ENCODE measurements around the gene NAPA. TPM values are rescaled to one million over a fixed set of nuclear protein-coding genes. Genes with fewer than 3 reads are reported as not detected.

Gene NAPA
- total and polyA plus RNA-seq, 10 of the 15 experiments (the other 5 are each of a cell fraction or from before 2014, with no cell fraction given), result 8.2 to 193 (median 102) TPM

DNA sequence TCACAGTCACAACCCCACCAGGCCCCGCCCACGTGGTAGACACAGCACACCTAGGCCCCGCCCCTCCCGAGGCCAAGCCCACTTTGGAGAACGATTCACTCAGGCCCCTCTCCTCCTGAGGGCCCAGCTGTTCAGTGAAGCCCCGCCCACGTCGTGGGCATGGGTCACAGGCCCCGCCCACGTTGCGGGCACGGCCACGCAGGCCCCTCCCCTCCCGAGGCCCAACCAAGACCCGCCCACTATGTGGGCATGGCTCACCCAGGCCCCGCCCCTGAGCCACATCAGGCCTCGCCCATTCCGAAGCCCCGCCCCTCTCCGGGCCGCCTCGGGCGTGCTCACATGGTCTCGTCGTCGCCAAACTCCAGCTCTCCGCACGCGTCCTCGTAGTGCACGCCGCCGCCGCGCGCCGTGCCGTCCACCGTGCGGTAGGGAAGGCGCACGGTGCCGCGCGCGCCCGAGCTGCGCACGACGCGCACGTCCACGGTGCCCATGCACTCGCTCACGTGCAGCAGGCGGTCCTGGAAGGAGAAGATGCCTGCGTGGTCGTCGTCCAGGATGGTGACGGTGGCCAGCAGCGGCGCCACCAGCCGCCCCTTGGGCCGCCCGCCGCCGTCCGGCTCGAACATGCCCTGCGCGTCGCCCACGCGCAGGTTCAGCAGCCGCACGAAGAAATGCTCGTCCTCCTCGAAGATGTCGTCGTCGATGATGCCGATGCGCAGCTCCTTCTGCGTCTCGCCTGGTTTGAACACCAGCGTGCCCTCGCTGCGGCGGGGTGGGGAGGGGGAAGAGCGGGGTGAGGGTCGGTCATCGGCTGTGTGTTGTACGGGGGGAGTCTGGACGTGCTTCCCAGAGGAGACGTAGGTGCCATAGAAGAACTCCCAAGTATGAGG, 67.1 kb downstream of the NAPA start:
- TF ChIP-seq BHLHE40 (IDR thresholded peaks at IDR 0.05; ENCODE audit: borderline replicate concordance in 1 of 2, low read depth in 2 of 2, low read length in 1 of 2) (peak in 1 of 2 experiments; percentile 36; a peak in 1 of 4 replicates), GABPA (IDR thresholded peaks at IDR 0.05; ENCODE audit: low read depth) (no peak)
- in situ Hi-C loops (cut with MboI), result no loop called here
- FAIRE-seq, result no peak
- no peak overlapping the region for H2AFZ ChIP-seq (ENCODE audit: control insufficient read depth, low read depth, low read length)
- H3K9ac ChIP-seq (ENCODE audit: control insufficient read depth, insufficient read depth, low read length), result no peak overlapping the region
- H3K27me3 ChIP-seq (replicated peaks in 1 of 2; ENCODE audit: control insufficient read depth in 2 of 2, insufficient read depth in 2 of 2, low read length in 1 of 2), result peaks cover 1 to 7% of the 10 kb centered on the region in 2 experiments; a peak in 3 of 4 replicates
- RAD21 ChIA-PET (ENCODE audit: unreplicated experiment), result no interaction called here
- 50% methylated on average over 58 of the region's 95 CpGs for WGBS (ENCODE audit: insufficient coverage, insufficient replicate concordance, low lambda C conversion rate, missing lambda C conversion rate)
- POLR2A ChIA-PET, result no interaction called here
- no peaks in the 10 kb centered on the region; the same call in 2 of the 3 replicates for H3K9me3 ChIP-seq (replicated peaks; ENCODE audit: control insufficient read depth, insufficient read depth, low read length)
- no peak for DNase-seq (ENCODE audit: low read depth, low spot score)
- H4K20me1 ChIP-seq (ENCODE audit: control insufficient read depth, insufficient read depth), result no peaks in the 10 kb centered on the region
- peak; percentile 53 for ATAC-seq
- H3K27ac ChIP-seq (ENCODE audit: control insufficient read depth, insufficient read depth), result no peak overlapping the region
- H3K4me2 ChIP-seq (ENCODE audit: control insufficient read depth, insufficient read depth), result no peak overlapping the region
- intact Hi-C loops (cut with micrococcal nuclease; ENCODE audit: unreplicated experiment), result no loop called here
- CTCF ChIA-PET, result no interaction called here
- H3K4me3 ChIP-seq, result no peak overlapping the region
- no peaks in the 10 kb centered on the region for H3K79me2 ChIP-seq (ENCODE audit: control insufficient read depth, insufficient read depth, low read length)
- H3K36me3 ChIP-seq (ENCODE audit: control insufficient read depth in 2 of 2, insufficient read depth in 2 of 2, low read length in 1 of 2), result no peaks in the 10 kb centered on the region
- no TSS peak for BruUV-seq (replicated peaks)
- H3K4me1 ChIP-seq (ENCODE audit: control insufficient read depth, insufficient read depth, low read length), result peaks cover 10% of the 10 kb centered on the region
- SMC1A ChIA-PET (ENCODE audit: uncharacterized antibody, unreplicated experiment), result no interaction called here

DNA sequence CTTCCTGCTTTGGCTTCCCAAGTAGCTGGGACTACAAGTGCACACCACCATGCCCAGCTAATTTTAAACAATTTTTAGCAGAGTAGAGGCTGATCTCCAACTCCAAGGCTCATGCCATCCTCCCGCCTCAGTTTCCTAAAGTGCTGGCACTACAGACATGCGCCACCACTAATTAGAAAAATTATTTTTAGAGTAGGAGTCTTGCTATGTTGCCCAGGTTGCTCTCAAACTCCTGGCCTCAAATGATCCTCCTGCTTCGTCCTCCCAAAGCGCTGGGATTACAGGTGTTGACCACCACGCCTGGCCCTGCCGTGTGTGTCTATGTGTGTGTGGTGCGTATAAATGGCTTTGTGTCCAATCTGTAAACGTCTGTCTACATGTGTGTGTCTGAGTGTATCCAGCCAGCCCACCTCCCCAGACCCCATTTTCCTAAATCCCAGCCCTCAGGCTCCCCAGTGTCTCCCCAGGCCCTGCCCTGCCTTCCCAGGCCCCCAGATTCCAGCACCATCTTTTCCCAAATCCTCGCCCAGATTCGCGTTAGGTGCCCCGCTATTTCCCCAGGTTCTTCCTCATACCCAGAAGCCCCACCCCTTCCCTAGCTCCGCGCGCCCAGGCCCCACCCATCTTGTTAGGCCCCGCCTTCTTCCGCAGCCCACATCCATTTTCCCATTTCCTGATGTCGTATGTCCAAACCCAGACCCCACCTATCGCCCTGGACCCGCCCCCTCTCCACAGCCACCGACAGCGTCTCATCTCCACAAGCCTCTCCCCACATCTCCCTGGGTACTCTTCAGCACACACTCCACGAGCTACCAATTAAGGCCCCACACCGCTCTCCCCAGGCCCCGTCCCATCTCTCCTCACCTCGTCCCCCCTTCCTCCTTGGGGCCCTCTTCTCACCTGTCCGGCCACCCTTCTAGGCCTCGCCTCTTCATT, 68.1 kb downstream of the NAPA start:
- SMC1A ChIA-PET (ENCODE audit: uncharacterized antibody, unreplicated experiment), result no interaction called here
- H3K27me3 ChIP-seq (replicated peaks in 1 of 2; ENCODE audit: control insufficient read depth in 2 of 2, insufficient read depth in 2 of 2, low read length in 1 of 2), result peaks cover 3 to 7% of the 10 kb centered on the region in 2 experiments; a peak in 3 of 4 replicates
- ATAC-seq (no peak), FAIRE-seq (no peak), DNase-seq (ENCODE audit: low read depth, low spot score) (no peak)
- H3K27ac ChIP-seq (ENCODE audit: control insufficient read depth, insufficient read depth), result no peak overlapping the region
- H2AFZ ChIP-seq (ENCODE audit: control insufficient read depth, low read depth, low read length), result no peak overlapping the region
- no peak overlapping the region for H3K9ac ChIP-seq (ENCODE audit: control insufficient read depth, insufficient read depth, low read length)
- intact Hi-C loops (cut with micrococcal nuclease; ENCODE audit: unreplicated experiment), result no loop called here
- H4K20me1 ChIP-seq (ENCODE audit: control insufficient read depth, insufficient read depth), result no peaks in the 10 kb centered on the region
- POLR2A ChIA-PET, result no interaction called here
- H3K79me2 ChIP-seq (ENCODE audit: control insufficient read depth, insufficient read depth, low read length), result no peaks in the 10 kb centered on the region
- in situ Hi-C loops (cut with MboI), result no loop called here
- RAD21 ChIA-PET (ENCODE audit: unreplicated experiment), result interaction anchor here (1.0 kb wide), 1 partner anchor 10 kb away, joined by 3 read pairs; no protein-coding TSS in a partner anchor
- CTCF ChIA-PET, result interaction anchor here (1.6 kb wide), 1 partner anchor 10 kb away, joined by 7 read pairs; no protein-coding TSS in a partner anchor
- no TSS peak for BruUV-seq (replicated peaks)
- 48% methylated on average over 21 of the region's 28 CpGs for WGBS (ENCODE audit: insufficient coverage, insufficient replicate concordance, low lambda C conversion rate, missing lambda C conversion rate)
- no peak overlapping the region for H3K4me2 ChIP-seq (ENCODE audit: control insufficient read depth, insufficient read depth)
- H3K4me1 ChIP-seq (ENCODE audit: control insufficient read depth, insufficient read depth, low read length), result peaks cover 10% of the 10 kb centered on the region
- H3K36me3 ChIP-seq (ENCODE audit: control insufficient read depth in 2 of 2, insufficient read depth in 2 of 2, low read length in 1 of 2), result no peaks in the 10 kb centered on the region
- no peak overlapping the region for H3K4me3 ChIP-seq
- H3K9me3 ChIP-seq (replicated peaks; ENCODE audit: control insufficient read depth, insufficient read depth, low read length), result no peaks in the 10 kb centered on the region; the same call in 2 of the 3 replicates
- TF ChIP-seq TARDBP (IDR thresholded peaks at IDR 0.05; ENCODE audit: borderline replicate concordance) (no peak), RFX5 (IDR thresholded peaks at IDR 0.05; ENCODE audit: low read depth, low read length) (no peak), SMC3 (IDR thresholded peaks at IDR 0.05; ENCODE audit: borderline replicate concordance, low read length) (no peak), CBX3 (IDR thresholded peaks at IDR 0.05; ENCODE audit: borderline replicate concordance, low read depth) (no peak), JUND (IDR thresholded peaks at IDR 0.05; ENCODE audit: low read depth, low read length) (no peak), GABPA (IDR thresholded peaks at IDR 0.05; ENCODE audit: low read depth) (no peak), MTA2 (IDR thresholded peaks at IDR 0.05; ENCODE audit: low read depth) (no peak)
- TF ChIP-seq, protein P1, sequence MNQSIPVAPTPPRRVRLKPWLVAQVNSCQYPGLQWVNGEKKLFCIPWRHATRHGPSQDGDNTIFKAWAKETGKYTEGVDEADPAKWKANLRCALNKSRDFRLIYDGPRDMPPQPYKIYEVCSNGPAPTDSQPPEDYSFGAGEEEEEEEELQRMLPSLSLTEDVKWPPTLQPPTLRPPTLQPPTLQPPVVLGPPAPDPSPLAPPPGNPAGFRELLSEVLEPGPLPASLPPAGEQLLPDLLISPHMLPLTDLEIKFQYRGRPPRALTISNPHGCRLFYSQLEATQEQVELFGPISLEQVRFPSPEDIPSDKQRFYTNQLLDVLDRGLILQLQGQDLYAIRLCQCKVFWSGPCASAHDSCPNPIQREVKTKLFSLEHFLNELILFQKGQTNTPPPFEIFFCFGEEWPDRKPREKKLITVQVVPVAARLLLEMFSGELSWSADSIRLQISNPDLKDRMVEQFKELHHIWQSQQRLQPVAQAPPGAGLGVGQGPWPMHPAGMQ (IDR thresholded peaks at IDR 0.05; ENCODE audit: borderline replicate concordance), result no peak
- TF ChIP-seq, protein P2, sequence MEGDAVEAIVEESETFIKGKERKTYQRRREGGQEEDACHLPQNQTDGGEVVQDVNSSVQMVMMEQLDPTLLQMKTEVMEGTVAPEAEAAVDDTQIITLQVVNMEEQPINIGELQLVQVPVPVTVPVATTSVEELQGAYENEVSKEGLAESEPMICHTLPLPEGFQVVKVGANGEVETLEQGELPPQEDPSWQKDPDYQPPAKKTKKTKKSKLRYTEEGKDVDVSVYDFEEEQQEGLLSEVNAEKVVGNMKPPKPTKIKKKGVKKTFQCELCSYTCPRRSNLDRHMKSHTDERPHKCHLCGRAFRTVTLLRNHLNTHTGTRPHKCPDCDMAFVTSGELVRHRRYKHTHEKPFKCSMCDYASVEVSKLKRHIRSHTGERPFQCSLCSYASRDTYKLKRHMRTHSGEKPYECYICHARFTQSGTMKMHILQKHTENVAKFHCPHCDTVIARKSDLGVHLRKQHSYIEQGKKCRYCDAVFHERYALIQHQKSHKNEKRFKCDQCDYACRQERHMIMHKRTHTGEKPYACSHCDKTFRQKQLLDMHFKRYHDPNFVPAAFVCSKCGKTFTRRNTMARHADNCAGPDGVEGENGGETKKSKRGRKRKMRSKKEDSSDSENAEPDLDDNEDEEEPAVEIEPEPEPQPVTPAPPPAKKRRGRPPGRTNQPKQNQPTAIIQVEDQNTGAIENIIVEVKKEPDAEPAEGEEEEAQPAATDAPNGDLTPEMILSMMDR (IDR thresholded peaks at IDR 0.05 in 2 of 3, conservative IDR thresholded peaks at IDR 0.05 in 1 of 3; ENCODE audit: control insufficient read depth in 2 of 3, extremely low read depth in 1 of 3, insufficient read depth in 1 of 3, low read depth in 3 of 3, low read length in 3 of 3), result no peak

Data from GM12878 (cell line).